GM12864 (cell line): ENCODE results near the gene KANSL1.

Source experiments
- DNase-seq: peaks from one replicate; pipeline ENCODE4 v3.0.0-alpha.2; 2011; ENCODE audit warnings: low read depth
- H3K4me3 ChIP-seq: 2 replicates; pipeline ENCODE4 v1.5.1; 2011; ENCODE audit warnings: mild to moderate bottlenecking, low read depth, low read length, control low read depth
- CTCF ChIP-seq: IDR thresholded peaks from 2 replicates; pipeline ENCODE4 v1.5.1; 2011; ENCODE audit warnings: low read depth, mild to moderate bottlenecking, moderate library complexity, low read length, control low read depth, inconsistent platforms; ENCODE audit errors: missing control alignments

Gene KANSL1

GRCh38 chr17:46031920-46032319, 161.3 kb downstream of the KANSL1 start:
- DNase-seq, result no peak
- H3K4me3 ChIP-seq, result no peak overlapping the region
- no peak for TF ChIP-seq CTCF

- H3K4me3 ChIP-seq, result no peak overlapping the region
- no peak for TF ChIP-seq CTCF
- DNase-seq, result no peak
Observed at GRCh38 chr17:46031440-46031839, 161.8 kb downstream of the KANSL1 start.

GRCh38 chr17:46030752-46031151, 162.5 kb downstream of the KANSL1 start:
- H3K4me3 ChIP-seq, result no peak overlapping the region
- TF ChIP-seq CTCF, result no peak
- DNase-seq, result no peak

- TF ChIP-seq CTCF, result no peak
- H3K4me3 ChIP-seq, result no peak overlapping the region
- DNase-seq, result no peak
Observed at GRCh38 chr17:46029627-46030026, 163.6 kb downstream of the KANSL1 start.

- no peak for TF ChIP-seq CTCF
- H3K4me3 ChIP-seq, result no peak overlapping the region
- no peak for DNase-seq
Observed at GRCh38 chr17:46028981-46029565, 164.2 kb downstream of the KANSL1 start.

- no peak overlapping the region for H3K4me3 ChIP-seq
- no peak for TF ChIP-seq CTCF
- DNase-seq, result no peak
Observed at GRCh38 chr17:46028374-46028773, 164.9 kb downstream of the KANSL1 start.

- no peak overlapping the region for H3K4me3 ChIP-seq
- TF ChIP-seq CTCF, result no peak
- no peak for DNase-seq
Observed at GRCh38 chr17:46027976-46028325, 165.3 kb downstream of the KANSL1 start.
